Tibial nerve (tissue), 4 donors: ENCODE data around the gene IBA57.
A peak's percentile ranks its signal among the peaks of the same experiment; 100 is the strongest.

Experiments
- CTCF ChIP-seq, 5 experiments: fragments of 200-600 bp in 3 of 5; fragments of 450-650 bp in 2 of 5; sonication (generic) in 3 of 5; IDR thresholded peaks; one replicate each; pipeline ENCODE4 v1.5.1; 2016 to 2019; ENCODE audit warnings: antibody characterized with exemption in 5 of 5, mild to moderate bottlenecking in 3 of 5, moderate library complexity in 2 of 5
- EP300 ChIP-seq, 2 donors: sonication (generic); formaldehyde crosslinking; IDR thresholded peaks; one replicate each; pipeline ENCODE4 v1.6.1; 2017; ENCODE audit warnings: antibody characterized with exemption in 2 of 2, mild to moderate bottlenecking in 1 of 2
- POLR2A ChIP-seq, 2 donors: fragments of 450-650 bp; IDR thresholded peaks; one replicate each; pipeline ENCODE4 v1.6.1; 2017; ENCODE audit warnings: antibody characterized with exemption in 2 of 2, mild to moderate bottlenecking in 2 of 2, moderate library complexity in 2 of 2

GRCh38 chr1:228166170-228166936, 749 bp downstream of the IBA57 start:
- TF ChIP-seq POLR2A (IDR thresholded peaks at IDR 0.05) (no peak), CTCF (IDR thresholded peaks at IDR 0.05) (peak; percentile 14 to 53 (median 46)), EP300 (IDR thresholded peaks at IDR 0.05) (peak in 1 of 2 donors; percentile 5)
